ENCODE results near the gene ZMYND19.

DNA sequence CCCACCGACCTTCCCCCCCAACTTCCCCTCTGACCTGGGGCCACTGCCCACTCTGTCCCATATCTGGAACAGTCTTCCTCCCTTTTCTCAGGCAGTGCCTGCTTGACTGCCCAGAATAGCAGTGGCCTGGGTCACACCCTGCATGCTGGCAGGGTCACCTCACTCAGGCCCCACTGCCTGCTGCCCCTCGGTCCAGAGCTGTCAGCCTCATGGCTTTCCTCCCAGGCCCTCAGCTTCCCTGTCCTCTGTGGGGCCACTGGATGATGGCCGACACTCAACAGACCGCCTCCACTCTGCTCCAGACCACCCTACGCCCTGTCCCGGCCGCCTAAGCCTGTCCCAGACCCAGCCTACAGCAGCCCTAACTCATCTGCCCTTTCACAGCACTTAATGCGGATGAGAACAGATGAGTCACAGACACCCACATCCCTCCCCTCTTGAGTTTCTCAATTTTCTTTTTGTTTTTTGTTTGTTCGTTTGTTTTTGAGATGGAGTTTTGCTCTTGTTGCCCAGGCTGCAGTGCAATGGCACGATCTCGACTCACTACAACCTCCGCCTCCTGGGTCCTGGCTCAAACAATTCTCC is 46.0 kb downstream of the ZMYND19 start:
- TF ChIP-seq FOXM1 (IDR thresholded peaks at IDR 0.05; ENCODE audit: borderline replicate concordance) (no peak), TARDBP (IDR thresholded peaks at IDR 0.05) (no peak), SUZ12 (IDR thresholded peaks at IDR 0.05) (no peak), HDGF (IDR thresholded peaks at IDR 0.05; ENCODE audit: borderline replicate concordance) (no peak), BHLHE40 (IDR thresholded peaks at IDR 0.05; ENCODE audit: borderline replicate concordance) (no peak), ELF4 (IDR thresholded peaks at IDR 0.05) (no peak), SP1 (IDR thresholded peaks at IDR 0.05) (no peak), ZNF384 (IDR thresholded peaks at IDR 0.05) (no peak), NFRKB (IDR thresholded peaks at IDR 0.05) (no peak)

Data from HEK293T (cell line).